Activated CD4-positive, alpha-beta T cell treated with anti-CD3 and anti-CD28 coated beads, Interleukin-2, amount 50 U/mL, for 1 hour (primary cell): ENCODE data around the gene AEBP1.

Source experiments
- DNase-seq: peaks from one replicate; pipeline ENCODE4 v3.0.0-alpha.2; 2020

The AEBP1 gene

DNA sequence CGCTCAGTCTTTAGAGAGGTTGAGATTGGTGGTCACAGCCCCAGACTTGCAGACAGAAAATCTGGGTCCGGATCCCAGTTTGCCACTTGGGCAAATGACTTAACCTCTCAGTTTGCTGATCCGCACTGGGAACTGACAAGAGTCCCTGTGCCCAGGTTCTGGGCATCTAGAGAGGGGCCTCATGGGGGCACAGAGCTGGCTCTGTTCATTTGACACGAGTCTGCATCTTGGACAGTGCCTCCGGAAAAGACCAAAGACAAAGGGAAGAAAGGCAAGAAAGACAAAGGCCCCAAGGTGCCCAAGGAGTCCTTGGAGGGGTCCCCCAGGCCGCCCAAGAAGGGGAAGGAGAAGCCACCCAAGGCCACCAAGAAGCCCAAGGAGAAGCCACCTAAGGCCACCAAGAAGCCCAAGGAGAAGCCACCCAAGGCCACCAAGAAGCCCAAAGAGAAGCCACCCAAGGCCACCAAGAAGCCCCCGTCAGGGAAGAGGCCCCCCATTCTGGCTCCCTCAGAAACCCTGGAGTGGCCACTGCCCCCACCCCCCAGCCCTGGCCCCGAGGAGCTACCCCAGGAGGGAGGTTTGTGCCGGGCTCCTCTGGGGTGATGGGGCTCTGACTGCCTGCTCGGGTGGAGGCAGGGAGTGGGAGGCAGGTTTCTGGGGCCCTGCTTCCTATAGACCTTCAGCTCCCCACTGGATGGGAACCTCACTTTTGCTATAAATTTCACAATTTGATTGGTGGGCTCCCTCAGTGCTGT lies 2.3 kb downstream of the AEBP1 start:
- DNase-seq, result no peak

DNA sequence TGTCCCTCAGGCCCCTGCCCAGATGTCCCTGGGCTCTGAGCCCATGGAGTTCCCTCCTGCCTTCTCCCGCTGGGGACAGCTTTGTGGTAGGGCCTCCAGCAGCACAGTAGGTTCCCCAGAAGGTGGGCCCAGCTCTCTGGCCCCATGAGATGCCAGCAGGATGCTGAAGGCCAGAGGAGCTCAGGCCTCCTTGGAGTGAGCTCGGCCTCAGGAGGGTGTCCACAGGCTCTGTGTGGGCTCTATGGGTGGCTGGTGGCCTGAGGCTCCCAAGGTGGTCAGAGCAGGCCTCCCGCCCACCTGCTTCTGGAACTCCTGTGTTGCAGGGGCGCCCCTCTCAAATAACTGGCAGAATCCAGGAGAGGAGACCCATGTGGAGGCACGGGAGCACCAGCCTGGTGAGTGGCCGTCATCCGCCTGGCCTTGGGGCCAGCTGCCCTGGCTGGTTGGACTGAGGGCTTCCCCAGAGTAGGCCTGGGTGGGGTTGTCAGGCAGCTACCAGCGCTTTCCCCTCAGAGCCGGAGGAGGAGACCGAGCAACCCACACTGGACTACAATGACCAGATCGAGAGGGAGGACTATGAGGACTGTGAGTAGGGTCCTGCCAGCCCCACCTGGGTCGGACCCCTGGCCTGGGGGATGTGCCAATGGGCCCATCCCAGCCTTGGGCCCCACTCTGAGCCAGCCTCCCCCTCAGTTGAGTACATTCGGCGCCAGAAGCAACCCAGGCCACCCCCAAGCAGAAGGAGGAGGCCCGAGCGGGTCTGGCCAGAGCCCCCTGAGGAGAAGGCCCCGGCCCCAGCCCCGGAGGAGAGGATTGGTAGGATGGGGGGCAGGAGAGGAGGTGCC lies 3.2 kb downstream of the AEBP1 start:
- DNase-seq, result no peak

DNA sequence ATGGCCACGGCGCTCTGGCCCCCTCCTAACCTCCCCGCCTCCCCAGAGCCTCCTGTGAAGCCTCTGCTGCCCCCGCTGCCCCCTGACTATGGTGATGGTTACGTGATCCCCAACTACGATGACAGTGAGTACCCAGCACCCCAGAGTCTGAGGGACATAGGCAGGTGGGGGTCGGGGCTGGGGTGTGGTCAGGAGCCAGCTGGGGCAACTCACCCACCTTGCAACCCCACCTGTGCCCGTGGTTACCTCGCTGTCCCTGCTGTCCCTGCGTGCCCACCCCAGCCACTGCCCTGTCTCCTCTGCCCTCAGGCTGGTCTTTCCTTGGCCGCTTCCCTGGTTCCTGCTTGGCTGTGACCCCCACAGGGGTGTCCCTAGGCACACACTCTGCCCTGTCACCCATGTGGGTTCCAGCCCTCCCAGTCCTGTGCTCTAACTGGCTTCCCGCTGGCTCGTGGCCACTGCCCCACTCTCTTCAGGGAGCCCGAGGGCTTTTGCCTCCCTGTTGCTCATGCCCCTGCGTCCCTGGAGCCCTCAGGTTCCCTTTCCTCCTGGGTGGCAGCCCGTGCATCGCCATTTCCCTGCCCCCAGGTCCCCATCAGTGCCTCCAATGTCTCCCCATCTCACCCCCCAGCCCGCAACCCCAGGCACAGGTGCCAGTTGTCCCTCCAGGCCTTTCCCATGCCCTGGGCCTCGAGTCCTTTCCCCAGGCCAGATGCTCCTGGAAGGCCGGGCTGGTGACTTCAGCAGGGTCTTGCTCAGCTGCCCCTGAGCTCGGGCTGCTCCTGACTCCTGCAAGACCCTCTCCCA lies 4.0 kb downstream of the AEBP1 start:
- no peak for DNase-seq

DNA sequence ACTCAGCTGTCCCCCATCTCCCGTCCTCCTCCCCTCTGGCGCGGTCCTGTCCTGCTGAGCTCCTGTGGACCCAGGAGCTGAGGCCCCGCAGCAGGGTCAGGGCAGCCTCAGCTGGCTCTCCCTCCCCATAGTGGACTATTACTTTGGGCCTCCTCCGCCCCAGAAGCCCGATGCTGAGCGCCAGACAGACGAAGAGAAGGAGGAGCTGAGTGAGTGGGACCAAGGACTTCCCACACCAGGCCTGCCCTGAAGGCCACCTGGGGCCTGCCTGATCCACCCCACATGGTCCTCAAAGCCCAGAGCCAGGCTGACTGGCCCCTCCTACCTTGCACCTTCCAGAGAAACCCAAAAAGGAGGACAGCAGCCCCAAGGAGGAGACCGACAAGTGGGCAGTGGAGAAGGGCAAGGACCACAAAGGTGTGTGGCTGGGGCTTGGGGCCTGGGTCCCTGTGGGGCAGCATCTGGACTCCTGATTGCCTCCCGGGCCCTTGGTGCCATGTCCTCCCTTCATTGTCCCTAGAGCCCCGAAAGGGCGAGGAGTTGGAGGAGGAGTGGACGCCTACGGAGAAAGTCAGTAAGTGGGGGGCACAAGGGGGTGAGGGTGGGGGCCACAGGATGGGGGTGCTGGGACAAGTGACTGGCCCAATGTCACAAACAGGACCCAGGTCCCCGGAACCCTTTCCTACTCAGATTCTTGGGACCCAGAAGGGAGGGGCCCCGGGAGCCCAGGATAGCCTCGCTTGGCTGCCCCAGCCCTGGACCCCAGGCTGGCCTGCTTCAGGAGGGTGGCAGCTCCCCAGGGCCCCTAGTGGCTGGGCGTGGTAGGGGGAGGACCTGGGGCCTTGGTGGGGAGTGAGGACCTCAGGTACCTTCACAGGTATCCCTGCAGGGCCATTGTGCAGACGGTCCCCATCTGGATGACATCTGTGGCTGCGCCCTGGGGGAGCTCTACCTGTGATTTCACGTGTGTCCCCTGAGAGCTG lies 4.9 kb downstream of the AEBP1 start:
- DNase-seq, result no peak

DNA sequence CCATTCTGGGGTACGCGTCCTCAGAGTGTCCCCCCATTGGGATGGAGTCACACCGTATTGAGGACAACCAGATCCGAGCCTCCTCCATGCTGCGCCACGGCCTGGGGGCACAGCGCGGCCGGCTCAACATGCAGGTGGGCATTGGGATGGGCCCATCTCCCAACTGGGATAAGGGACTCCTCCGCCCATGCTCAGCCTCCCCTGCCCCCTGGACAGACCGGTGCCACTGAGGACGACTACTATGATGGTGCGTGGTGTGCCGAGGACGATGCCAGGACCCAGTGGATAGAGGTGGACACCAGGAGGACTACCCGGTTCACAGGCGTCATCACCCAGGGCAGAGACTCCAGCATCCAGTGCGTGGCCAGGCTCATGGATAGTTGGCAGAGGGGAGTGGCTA lies 5.8 kb downstream of the AEBP1 start:
- no peak for DNase-seq

DNA sequence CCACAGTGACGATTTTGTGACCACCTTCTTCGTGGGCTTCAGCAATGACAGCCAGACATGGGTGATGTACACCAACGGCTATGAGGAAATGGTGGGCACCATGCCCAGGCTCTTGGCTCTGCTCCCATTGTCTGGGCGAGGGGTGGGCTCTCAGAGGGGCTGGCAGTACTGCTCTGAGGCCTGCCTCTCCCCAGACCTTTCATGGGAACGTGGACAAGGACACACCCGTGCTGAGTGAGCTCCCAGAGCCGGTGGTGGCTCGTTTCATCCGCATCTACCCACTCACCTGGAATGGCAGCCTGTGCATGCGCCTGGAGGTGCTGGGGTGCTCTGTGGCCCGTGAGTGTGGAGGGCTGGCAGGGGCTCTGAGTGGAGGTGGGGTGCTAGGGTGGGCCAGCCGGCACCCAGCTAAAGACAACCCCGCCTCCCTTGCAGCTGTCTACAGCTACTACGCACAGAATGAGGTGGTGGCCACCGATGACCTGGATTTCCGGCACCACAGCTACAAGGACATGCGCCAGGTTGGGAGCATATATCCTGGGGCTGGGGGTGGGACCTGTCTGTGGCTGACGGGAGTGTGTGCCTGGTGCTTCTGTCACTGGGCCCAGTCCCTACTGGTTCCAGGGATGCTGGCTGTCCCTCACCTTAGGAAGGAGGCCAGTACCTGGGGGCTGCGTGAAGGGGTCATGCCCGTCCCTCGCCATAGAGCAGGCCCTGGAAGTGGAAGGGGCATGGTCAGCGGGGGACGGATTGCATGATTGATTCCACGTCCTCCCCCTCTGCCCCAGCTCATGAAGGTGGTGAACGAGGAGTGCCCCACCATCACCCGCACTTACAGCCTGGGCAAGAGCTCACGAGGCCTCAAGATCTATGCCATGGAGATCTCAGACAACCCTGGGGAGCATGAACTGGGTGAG lies 6.8 kb downstream of the AEBP1 start:
- no peak for DNase-seq

DNA sequence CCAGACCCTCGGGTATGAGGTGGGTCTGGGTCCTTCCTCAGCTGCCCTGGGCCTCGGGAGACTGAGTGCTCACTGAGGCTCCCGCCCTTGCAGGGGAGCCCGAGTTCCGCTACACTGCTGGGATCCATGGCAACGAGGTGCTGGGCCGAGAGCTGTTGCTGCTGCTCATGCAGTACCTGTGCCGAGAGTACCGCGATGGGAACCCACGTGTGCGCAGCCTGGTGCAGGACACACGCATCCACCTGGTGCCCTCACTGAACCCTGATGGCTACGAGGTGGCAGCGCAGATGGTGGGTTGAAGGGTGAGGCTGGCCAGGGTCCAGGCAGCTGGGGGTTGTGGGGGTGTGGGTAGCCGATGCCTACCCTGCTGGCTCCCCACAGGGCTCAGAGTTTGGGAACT lies 7.6 kb downstream of the AEBP1 start:
- DNase-seq, result no peak

DNA sequence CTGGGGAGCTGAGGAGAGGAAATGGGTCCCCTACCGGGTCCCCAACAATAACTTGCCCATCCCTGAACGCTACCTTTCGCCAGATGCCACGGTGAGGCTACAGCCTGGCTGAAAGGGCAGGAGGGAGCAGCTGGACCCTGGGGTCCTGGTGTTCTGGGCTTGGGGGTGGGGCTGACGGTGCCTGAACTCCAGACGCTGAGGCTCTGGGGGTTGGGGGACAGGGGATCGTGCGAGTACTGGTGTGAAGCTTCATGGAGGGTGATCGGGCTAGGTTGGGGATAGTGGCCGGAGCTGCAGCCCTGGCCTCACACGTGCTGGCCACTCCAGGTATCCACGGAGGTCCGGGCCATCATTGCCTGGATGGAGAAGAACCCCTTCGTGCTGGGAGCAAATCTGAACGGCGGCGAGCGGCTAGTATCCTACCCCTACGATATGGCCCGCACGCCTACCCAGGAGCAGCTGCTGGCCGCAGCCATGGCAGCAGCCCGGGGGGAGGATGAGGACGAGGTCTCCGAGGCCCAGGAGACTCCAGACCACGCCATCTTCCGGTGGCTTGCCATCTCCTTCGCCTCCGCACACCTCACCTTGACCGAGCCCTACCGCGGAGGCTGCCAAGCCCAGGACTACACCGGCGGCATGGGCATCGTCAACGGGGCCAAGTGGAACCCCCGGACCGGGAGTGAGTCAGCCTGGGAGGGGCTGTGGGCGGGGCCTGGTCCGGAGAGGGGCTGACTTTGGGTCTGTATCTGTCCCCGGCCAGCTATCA lies 8.3 kb downstream of the AEBP1 start:
- no peak for DNase-seq

DNA sequence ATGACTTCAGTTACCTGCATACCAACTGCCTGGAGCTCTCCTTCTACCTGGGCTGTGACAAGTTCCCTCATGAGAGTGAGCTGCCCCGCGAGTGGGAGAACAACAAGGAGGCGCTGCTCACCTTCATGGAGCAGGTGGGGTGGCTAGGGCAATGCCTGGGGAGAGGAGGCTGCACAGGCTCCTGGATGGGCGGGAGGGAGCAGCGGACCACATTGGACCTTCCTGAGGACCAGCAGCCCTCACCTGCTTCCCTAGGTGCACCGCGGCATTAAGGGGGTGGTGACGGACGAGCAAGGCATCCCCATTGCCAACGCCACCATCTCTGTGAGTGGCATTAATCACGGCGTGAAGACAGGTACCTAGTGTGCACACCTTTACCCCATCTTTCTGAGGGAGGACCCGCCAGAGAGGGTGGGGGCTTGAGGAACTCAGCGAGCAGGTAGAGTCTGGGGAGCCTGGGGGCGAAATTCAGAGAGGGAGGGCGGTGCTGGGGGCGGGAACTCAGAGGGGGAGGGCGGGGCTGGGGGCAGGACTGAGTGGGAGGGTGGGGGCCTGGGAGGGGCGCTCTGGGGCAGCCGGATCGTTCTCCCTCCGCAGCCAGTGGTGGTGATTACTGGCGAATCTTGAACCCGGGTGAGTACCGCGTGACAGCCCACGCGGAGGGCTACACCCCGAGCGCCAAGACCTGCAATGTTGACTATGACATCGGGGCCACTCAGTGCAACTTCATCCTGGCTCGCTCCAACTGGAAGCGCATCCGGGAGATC lies 9.0 kb downstream of the AEBP1 start:
- DNase-seq, result no peak

DNA sequence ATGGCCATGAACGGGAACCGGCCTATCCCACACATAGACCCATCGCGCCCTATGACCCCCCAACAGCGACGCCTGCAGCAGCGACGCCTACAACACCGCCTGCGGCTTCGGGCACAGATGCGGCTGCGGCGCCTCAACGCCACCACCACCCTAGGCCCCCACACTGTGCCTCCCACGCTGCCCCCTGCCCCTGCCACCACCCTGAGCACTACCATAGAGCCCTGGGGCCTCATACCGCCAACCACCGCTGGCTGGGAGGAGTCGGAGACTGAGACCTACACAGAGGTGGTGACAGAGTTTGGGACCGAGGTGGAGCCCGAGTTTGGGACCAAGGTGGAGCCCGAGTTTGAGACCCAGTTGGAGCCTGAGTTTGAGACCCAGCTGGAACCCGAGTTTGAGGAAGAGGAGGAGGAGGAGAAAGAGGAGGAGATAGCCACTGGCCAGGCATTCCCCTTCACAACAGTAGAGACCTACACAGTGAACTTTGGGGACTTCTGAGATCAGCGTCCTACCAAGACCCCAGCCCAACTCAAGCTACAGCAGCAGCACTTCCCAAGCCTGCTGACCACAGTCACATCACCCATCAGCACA lies 9.7 kb downstream of the AEBP1 start:
- no peak for DNase-seq

DNA sequence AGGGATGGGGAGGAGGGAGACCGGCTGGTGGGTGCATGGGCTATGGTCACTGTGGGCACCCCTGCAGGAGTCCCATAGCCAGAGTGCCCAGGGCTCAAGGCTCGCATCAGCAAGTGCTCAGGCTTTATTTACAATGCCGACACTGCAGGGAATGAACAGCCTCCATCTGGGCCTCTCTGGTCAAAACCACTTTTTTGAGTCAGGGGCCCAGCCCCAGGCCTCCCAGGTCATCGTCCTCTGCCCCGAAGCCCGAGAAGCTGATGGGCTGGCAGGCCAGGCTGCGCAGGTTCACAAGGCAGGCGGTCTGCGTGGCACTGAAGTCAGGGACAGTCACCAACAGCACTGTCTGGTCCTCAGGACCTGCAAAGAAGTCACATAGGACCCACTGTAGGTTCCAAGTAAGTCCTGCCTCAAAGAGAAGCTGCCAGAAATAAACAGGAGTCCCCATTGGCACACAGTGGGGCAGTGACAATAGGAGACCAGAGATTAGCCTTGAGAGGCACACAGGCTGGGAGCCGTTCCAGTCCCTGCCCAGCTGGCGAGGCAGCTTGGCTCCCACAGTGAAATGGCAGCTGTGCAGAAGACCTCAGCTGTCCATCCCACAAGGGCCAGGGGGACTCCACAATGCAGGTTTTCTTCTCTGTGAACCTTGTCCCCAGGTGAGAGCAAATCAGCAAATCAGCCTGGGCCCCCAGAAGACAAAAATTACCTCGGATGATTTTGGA lies 10.6 kb downstream of the AEBP1 start:
- DNase-seq, result no peak

DNA sequence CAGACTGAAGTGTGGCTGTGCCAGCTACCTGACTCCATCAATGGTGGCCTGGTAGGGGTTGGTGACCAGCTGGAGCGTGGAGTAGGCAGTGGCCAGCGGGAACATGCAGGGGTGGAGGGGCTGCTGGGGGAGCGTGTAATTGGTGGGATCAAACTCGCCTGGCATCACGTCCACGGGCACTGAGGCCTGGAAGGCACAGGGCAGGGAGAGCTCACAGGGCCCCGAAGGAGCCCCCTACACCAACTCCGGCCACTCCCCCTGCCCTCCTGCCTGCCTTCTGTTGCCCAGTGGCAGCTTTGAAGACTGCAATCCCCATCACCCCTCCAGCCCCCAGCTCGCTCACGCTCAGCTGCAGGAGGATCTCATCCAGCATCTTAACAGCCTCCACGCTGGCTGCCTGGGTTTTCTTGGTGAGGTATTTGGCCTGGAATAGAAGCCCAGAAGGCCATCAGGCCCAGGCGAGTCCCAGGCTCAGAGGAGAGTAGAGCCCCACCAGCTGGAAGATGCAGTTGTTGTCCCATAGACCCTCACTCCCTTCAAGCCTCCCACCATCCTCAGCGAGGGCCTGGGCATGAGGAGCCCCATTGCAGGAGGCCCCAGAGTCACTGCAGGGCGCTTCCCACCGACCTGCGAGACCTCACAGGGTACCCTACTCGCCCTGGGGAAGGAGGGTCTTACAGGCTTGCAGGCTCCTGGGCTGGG lies 12.1 kb downstream of the AEBP1 start:
- DNase-seq, result no peak

DNA sequence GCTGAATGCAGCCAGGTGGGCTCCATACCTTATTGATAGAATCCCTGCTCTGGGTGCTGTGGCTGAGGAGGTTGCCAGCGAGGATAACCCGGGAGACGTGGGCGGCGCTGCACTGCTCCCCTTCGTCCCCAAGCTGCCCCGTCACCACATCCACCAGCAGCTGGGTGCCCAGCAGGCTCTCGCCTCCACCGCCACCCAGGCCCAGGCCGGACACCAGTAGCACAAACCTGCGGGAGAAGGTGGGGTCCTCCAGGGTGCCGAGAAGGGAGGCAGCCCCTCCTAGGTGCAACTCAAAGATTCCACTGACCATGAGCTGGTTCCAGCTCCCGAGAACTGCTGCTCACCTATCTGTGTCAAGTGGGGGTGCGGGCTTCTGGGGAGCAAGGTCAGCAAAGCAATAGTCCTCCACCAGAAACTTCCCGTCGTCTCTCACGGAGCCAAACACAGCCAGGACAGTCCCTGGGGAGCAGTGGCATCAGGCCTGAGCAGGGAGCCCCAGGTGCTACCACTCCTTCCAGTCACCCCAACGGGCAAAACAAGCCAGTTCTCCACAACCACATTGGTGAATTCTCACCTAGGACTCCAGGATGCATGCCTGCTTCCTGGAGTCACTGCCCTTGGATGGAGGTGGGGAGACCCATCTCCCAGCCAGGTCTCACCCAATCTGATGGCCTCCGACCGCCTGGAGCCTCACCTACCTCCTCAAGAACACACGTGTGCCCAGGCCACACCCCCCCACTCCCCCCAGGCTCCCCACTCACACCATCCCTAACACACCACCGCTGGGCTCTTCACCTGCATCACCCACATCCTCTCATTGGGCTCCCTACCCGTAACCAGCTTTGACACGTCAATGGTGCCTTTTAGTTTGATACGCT lies 12.9 kb downstream of the AEBP1 start:
- no peak for DNase-seq

DNA sequence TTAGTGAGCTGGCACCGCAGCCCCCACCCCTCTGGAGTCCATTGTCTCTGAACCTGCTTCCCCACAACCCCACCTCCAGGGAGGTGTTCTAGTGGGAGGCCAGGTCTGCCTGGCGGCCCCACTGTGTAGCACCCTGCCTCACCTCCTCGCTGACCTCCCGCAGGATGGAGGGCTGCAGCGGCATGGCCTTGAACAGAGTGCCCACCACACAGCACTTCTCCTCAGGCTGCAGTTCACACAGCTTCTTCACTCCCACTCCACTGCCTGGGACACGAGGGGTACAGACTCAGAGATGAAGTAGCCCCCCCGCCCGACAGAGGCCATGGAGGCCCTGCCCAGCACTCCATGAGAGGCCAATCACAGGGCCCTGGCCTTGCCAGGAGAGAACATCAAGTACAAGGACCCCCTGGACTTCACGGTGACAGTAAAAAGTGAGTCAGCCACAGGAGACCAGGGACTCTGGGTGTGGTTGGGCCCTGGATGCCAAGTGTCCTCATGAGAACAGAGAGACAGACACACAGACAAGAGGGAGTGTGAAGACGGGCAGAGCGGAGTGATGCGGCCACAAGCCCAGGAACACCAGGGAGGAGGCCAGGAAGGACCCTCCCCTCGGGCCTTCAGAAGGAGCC lies 13.8 kb downstream of the AEBP1 start:
- no peak for DNase-seq

DNA sequence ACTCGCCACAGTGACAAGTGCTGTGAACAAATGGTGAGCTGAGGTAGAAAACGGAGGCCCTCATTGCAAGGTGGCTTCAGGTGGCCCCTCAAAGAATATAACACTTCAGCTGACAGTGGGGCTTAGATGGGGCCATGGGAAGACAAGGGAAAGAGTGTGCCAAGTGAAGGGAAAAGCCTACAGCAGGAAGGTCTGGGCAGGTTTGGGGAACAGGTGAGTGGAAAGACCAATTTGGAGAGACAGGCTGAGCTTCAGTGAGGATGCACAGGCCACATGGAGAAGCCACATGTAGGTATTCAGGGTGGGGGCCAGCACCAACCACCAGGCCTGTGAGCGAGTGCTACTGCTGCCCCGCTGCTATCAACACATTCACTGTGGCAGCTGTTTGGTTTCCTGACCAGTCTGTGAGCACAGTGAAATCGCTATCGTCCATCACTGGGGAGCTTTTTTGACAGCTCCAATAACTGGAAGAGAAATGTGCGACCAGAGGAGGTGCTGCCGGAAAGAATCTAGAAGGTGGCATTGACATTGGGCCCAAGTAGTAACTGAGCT lies 15.8 kb downstream of the AEBP1 start:
- DNase-seq, result no peak

DNA sequence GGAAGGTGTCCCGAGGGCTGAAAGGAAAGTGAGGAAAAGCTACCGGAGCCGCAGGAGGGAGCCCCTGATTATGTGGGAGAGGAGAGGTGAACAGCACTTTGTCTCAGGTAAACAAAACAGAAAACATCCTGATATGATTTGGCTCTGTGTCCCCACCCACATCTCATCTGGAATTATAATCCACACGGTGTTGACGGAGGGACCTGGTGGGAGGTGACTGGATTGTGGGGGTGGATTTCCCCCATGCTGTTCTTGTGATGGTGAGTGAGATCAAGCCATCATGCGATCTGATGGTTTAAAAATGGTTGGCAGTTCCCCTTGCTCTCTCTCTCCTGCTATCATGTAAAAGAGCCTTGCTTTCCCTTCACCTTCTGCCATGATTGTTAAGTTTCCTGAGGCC lies 16.2 kb downstream of the AEBP1 start:
- DNase-seq, result no peak
